HFF-Myc (cell line): ENCODE data around the gene SPAG16.

Experiments used
- DNase-seq: peaks from one replicate; pipeline ENCODE4 v3.0.0-alpha.2; 2011; ENCODE audit warnings: low read depth; ENCODE audit errors: extremely low read depth
- H3K4me3 ChIP-seq: replicated peaks from 2 replicates; pipeline ENCODE4 v1.5.1; 2011; ENCODE audit warnings: low read depth, mild to moderate bottlenecking, control low read depth, low read length
- CTCF ChIP-seq: IDR thresholded peaks from 2 replicates; pipeline ENCODE4 v1.5.1; 2012; ENCODE audit warnings: mild to moderate bottlenecking, low read depth, low read length, control low read depth; ENCODE audit errors: missing control alignments

Gene SPAG16

GRCh38 chr2:214386720-214387119 is 1102.5 kb downstream of the SPAG16 start:
- no peak for TF ChIP-seq CTCF
- DNase-seq = no peak

GRCh38 chr2:214389334-214389733 is 1105.1 kb downstream of the SPAG16 start:
- no peak overlapping the region for H3K4me3 ChIP-seq
- DNase-seq = no peak
- no peak for TF ChIP-seq CTCF

More at GRCh38 chr2:214386720-214387119, 1102.5 kb downstream of the SPAG16 start:
- H3K4me3 ChIP-seq = no peak overlapping the region

GRCh38 chr2:214393796-214394195 is 1109.5 kb downstream of the SPAG16 start:
- TF ChIP-seq CTCF = no peak
- no peak overlapping the region for H3K4me3 ChIP-seq
- DNase-seq = no peak

GRCh38 chr2:214395040-214395439 is 1110.8 kb downstream of the SPAG16 start:
- H3K4me3 ChIP-seq = no peak overlapping the region
- TF ChIP-seq CTCF = no peak
- no peak for DNase-seq

GRCh38 chr2:214401580-214401979 is 1117.3 kb downstream of the SPAG16 start:
- DNase-seq = no peak
- no peak for TF ChIP-seq CTCF
- H3K4me3 ChIP-seq = no peak overlapping the region

- H3K4me3 ChIP-seq = no peak overlapping the region
- TF ChIP-seq CTCF = no peak
- no peak for DNase-seq
Observed at GRCh38 chr2:214410128-214410775, 1126.0 kb downstream of the SPAG16 start.
